NCI-H1930 (cell line): ENCODE measurements around the gene ELOVL2.
"Not testable (repeated sequence)": the region's sequence is repeated elsewhere in the genome, so short reads cannot be mapped to it uniquely, and the experiment has no call there.

Source experiments
- DNase-seq, 2 experiments: peaks; one replicate each; lab custom pipeline; 2025; lab: John Stamatoyannopoulos, UW

ELOVL2 gene

GRCh38 chr6:11021003-11021402, 23.1 kb downstream of the ELOVL2 start:
- no peak for DNase-seq

- no peak for DNase-seq
Measured at GRCh38 chr6:11018225-11018624, 25.9 kb downstream of the ELOVL2 start.

GRCh38 chr6:11017090-11017489, 27.0 kb downstream of the ELOVL2 start:
- DNase-seq, result no peak

GRCh38 chr6:11016452-11016851, 27.7 kb downstream of the ELOVL2 start:
- no peak for DNase-seq

- DNase-seq, result no peak
Measured at GRCh38 chr6:11015102-11015501, 29.0 kb downstream of the ELOVL2 start.

- DNase-seq, result no peak
Measured at GRCh38 chr6:11013721-11014070, 30.4 kb downstream of the ELOVL2 start.

GRCh38 chr6:11012976-11013720, 31.0 kb downstream of the ELOVL2 start:
- DNase-seq, result no peak

- no peak for DNase-seq
Measured at GRCh38 chr6:11012295-11012754, 31.8 kb downstream of the ELOVL2 start.

GRCh38 chr6:11011787-11012234, 32.3 kb downstream of the ELOVL2 start:
- DNase-seq, result no peak

GRCh38 chr6:11009353-11009752, 34.8 kb downstream of the ELOVL2 start:
- no peak for DNase-seq

- DNase-seq, result no peak
Measured at GRCh38 chr6:11008821-11009220, 35.3 kb downstream of the ELOVL2 start.

GRCh38 chr6:11007715-11008608, 36.1 kb downstream of the ELOVL2 start:
- DNase-seq, result no peak

- DNase-seq, result no peak
Measured at GRCh38 chr6:11006061-11006460, 38.0 kb downstream of the ELOVL2 start.

- not testable (repeated sequence) for DNase-seq
Measured at GRCh38 chr6:11003297-11003696, 40.8 kb downstream of the ELOVL2 start.

- no peak for DNase-seq
Measured at GRCh38 chr6:11002176-11002575, 41.9 kb downstream of the ELOVL2 start.

- DNase-seq, result no peak
Measured at GRCh38 chr6:10999994-11000393, 44.1 kb downstream of the ELOVL2 start.

- no peak for DNase-seq
Measured at GRCh38 chr6:10995114-10995707, 48.9 kb downstream of the ELOVL2 start.

- no peak for DNase-seq
Measured at GRCh38 chr6:10993896-10994295, 50.2 kb downstream of the ELOVL2 start.

GRCh38 chr6:10991115-10991514, 53.0 kb downstream of the ELOVL2 start:
- no peak for DNase-seq

GRCh38 chr6:10989587-10989986, 54.5 kb downstream of the ELOVL2 start:
- no peak for DNase-seq

- not testable (repeated sequence) for DNase-seq
Measured at GRCh38 chr6:10984959-10985358, 59.1 kb downstream of the ELOVL2 start.

- no peak for DNase-seq
Measured at GRCh38 chr6:10981409-10981808, 62.7 kb downstream of the ELOVL2 start.

GRCh38 chr6:10979603-10980002, 64.5 kb downstream of the ELOVL2 start:
- no peak for DNase-seq
